OCI-LY7 (cell line): Measurements from ENCODE around the gene ST6GALNAC1. TPM values are rescaled to one million over a fixed set of nuclear protein-coding genes. Genes with fewer than 3 reads are reported as not detected.
A peak's percentile ranks its signal among the peaks of the same experiment; 100 is the strongest.

ENCODE experiments used
- BruUV-seq: library from RNA; stranded (reverse); fragments of 400-500 nt; replicated peaks from 2 replicates; lab custom pipeline; 2021; lab: Mats Ljungman, UMichigan
- CTCF ChIA-PET: fragments of 300-600 bp; sonication (Branson Sonifier 250); formaldehyde crosslinking; loops from one replicate; lab custom pipeline; 2022; ENCODE audit warnings: antibody characterized with exemption; ENCODE audit not compliant: unreplicated experiment; lab: Charles Lee
- POLR2A ChIA-PET: fragments of 300-600 bp; sonication (Branson Sonifier 250); formaldehyde crosslinking; loops from one replicate; lab custom pipeline; 2022; ENCODE audit warnings: antibody characterized with exemption; lab: Charles Lee
- DNase-seq: peaks from one replicate; pipeline ENCODE4 v3.0.0-alpha.2; 2015; ENCODE audit warnings: low spot score
- H2AFZ ChIP-seq: fragments of 200-600 bp; sonication (generic), shearing (Covaris generic); 2 replicates; pipeline ENCODE4 v1.6.1; 2014; ENCODE audit warnings: mild to moderate bottlenecking, antibody characterized with exemption, low read length, moderate library complexity
- H3K27ac ChIP-seq: fragments of 200-600 bp; sonication (generic); 2 replicates; pipeline ENCODE4 v1.5.1; 2014; ENCODE audit warnings: mixed run types, low read depth, mild to moderate bottlenecking, moderate library complexity, low read length, inconsistent platforms; ENCODE audit not compliant: poor library complexity, severe bottlenecking
- H3K36me3 ChIP-seq: fragments of 200-600 bp; sonication (generic); 2 replicates; pipeline ENCODE4 v1.6.1; 2014; ENCODE audit warnings: mild to moderate bottlenecking, antibody characterized with exemption, low read length, moderate library complexity, mixed read lengths; ENCODE audit not compliant: insufficient read depth
- H3K4me1 ChIP-seq: fragments of 200-600 bp; sonication (generic); 2 replicates; pipeline ENCODE4 v1.5.1; 2014; ENCODE audit warnings: mild to moderate bottlenecking, low read length; ENCODE audit not compliant: insufficient read depth, poor library complexity, severe bottlenecking
- H3K4me2 ChIP-seq: fragments of 200-600 bp; sonication (generic); 2 replicates; pipeline ENCODE4 v1.6.1; 2014; ENCODE audit warnings: mild to moderate bottlenecking, low read length
- H3K4me3 ChIP-seq: fragments of 200-600 bp; sonication (generic); 2 replicates; pipeline ENCODE4 v1.5.1; 2014; ENCODE audit warnings: mild to moderate bottlenecking, low read depth, low read length; ENCODE audit not compliant: poor library complexity, severe bottlenecking
- H3K79me2 ChIP-seq: fragments of 200-600 bp; sonication (generic); 2 replicates; pipeline ENCODE4 v1.6.1; 2016; ENCODE audit warnings: low read depth, mild to moderate bottlenecking, low read length, moderate library complexity, mixed read lengths; ENCODE audit not compliant: insufficient read depth
- H3K9me2 ChIP-seq: fragments of 200-600 bp; sonication (generic); 2 replicates; pipeline ENCODE4 v1.6.1; 2016; ENCODE audit warnings: mild to moderate bottlenecking, low read length, mixed read lengths; ENCODE audit not compliant: insufficient read depth
- H3K9me3 ChIP-seq: fragments of 200-600 bp; sonication (generic); 2 replicates; pipeline ENCODE4 v1.6.1; 2014; ENCODE audit warnings: mild to moderate bottlenecking, mixed run types, low read length, mixed read lengths
- H4K20me1 ChIP-seq: fragments of 200-600 bp; sonication (generic); 2 replicates; pipeline ENCODE4 v1.6.1; 2014; ENCODE audit warnings: mild to moderate bottlenecking, antibody characterized with exemption, low read length, moderate library complexity, mixed read lengths; ENCODE audit not compliant: insufficient read depth
- EZH2phosphoT487 ChIP-seq: fragments of 200-600 bp; sonication (generic); IDR thresholded peaks from 2 replicates; pipeline ENCODE4 v1.6.1; 2018; ENCODE audit warnings: low read depth, borderline replicate concordance, mild to moderate bottlenecking, mixed run types, antibody characterized with exemption, low read length, moderate library complexity, mixed read lengths
- intact Hi-C: fragments of 100-400 bp; cut with micrococcal nuclease; formaldehyde crosslinking; loops from one replicate; pipeline ENCODE4 v1.10.0; 2022; ENCODE audit not compliant: unreplicated experiment
- total RNA-seq, 2 experiments: library from RNA; depleted of rRNA in 1 of 2; stranded (reverse); fragments of >200 nt in 1 of 2; shearing (Covaris generic) in 1 of 2; gene quantifications; 2 replicates each; pipeline ENCODE4 v1.2.3, GENCODE V29; 2014 to 2022
- TF ChIP-seq, protein P1 (sequence below): fragments of 200-600 bp; sonication (generic); conservative IDR thresholded peaks from 2 replicates; pipeline ENCODE4 v1.5.1; 2014; ENCODE audit warnings: mild to moderate bottlenecking, antibody characterized with exemption, low read length, moderate library complexity, mixed read lengths

Gene ST6GALNAC1
- total RNA-seq, 2 experiments from 2014 or later, result not detected

DNA sequence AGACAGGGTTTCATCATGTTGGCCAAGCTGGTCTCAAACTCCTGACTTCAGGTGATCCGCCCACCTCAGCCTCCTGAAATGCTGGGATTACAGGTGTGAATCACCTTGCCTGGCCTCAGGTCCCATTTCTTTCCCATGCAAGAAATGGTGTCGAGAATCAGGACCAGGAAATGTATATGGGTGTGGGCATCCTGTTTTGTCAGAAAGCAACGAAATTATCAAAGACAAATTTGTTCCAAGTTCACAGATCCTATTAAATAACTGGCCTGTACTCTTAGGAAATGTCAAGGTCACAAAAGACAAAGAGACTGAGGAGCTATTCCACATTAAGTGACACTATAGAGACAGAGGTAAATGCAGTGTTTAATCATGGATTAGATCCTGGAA, 17.1 kb upstream of the ST6GALNAC1 start:
- Histone ChIP-seq H3K9me2 (no peaks in the 10 kb centered on the region), H3K4me2 (no peak overlapping the region), H3K4me1 (peaks cover 8% of the 10 kb centered on the region), H4K20me1 (no peaks in the 10 kb centered on the region), H3K4me3 (no peak overlapping the region), H3K9me3 (no peaks in the 10 kb centered on the region), H3K79me2 (no peaks in the 10 kb centered on the region), H3K36me3 (no peaks in the 10 kb centered on the region), H2AFZ (no peak overlapping the region), H3K27ac (no peak overlapping the region)
- no TSS peak for BruUV-seq
- intact Hi-C loops, result no loop called here
- ChIA-PET POLR2A (interaction anchor here (2.8 kb wide), 1 partner anchor 11 kb away, joined by 19 read pairs; no protein-coding TSS in a partner anchor), CTCF (interaction anchor here (0.5 kb wide), 1 partner anchor 155 kb away, joined by 3 read pairs; no protein-coding TSS in a partner anchor)
- no peak for TF ChIP-seq EZH2phosphoT487
- TF ChIP-seq, protein P1, sequence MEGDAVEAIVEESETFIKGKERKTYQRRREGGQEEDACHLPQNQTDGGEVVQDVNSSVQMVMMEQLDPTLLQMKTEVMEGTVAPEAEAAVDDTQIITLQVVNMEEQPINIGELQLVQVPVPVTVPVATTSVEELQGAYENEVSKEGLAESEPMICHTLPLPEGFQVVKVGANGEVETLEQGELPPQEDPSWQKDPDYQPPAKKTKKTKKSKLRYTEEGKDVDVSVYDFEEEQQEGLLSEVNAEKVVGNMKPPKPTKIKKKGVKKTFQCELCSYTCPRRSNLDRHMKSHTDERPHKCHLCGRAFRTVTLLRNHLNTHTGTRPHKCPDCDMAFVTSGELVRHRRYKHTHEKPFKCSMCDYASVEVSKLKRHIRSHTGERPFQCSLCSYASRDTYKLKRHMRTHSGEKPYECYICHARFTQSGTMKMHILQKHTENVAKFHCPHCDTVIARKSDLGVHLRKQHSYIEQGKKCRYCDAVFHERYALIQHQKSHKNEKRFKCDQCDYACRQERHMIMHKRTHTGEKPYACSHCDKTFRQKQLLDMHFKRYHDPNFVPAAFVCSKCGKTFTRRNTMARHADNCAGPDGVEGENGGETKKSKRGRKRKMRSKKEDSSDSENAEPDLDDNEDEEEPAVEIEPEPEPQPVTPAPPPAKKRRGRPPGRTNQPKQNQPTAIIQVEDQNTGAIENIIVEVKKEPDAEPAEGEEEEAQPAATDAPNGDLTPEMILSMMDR, result no peak
- no peak for DNase-seq

DNA sequence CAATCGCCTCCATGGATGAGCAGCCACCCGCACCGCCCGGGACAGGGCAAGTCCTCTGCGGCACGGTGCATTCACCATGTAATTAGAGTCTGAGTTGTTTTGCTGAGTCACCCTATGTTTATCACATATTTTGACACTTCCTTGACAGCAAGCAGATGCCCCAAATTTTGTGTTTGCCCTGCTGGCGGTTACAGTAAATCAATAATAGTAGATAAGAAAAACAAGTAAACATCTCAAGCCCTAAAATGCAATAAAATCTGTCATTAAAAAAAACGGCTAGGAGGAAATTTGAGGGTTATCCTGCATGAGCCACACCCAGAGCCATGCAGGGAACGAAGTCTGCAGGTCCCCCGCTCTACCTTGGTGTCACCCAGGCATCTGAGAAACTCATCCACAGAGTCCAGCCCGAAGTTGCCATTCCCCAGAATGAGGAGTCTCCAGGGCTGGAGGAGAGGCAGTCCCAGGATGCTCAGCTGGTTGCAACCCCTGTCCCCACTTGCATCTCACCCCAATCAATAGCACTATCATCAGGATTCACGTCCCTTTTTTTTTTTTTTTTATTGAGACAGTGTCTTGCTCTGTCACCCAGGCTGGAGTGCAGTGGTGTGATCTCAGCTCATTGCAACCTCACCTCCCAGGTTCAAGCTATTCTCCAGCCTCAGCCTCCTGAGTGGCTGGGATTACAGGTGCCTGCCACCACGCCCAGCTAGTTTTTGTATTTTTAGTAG, 16.5 kb upstream of the ST6GALNAC1 start:
- Histone ChIP-seq H2AFZ (peak overlapping the region; percentile 8), H3K79me2 (no peaks in the 10 kb centered on the region), H3K4me3 (no peak overlapping the region), H3K4me2 (peak overlapping the region; percentile 8; the same call in 1 of the 2 replicates), H3K36me3 (no peaks in the 10 kb centered on the region), H4K20me1 (no peaks in the 10 kb centered on the region), H3K9me3 (no peaks in the 10 kb centered on the region), H3K27ac (no peak overlapping the region), H3K4me1 (peaks cover 8% of the 10 kb centered on the region), H3K9me2 (no peaks in the 10 kb centered on the region)
- POLR2A ChIA-PET, result no interaction called here
- DNase-seq, result no peak
- TF ChIP-seq EZH2phosphoT487, result no peak
- TF ChIP-seq, protein P1, result no peak
- no TSS peak for BruUV-seq
- CTCF ChIA-PET, result no interaction called here
- intact Hi-C loops, result no loop called here

DNA sequence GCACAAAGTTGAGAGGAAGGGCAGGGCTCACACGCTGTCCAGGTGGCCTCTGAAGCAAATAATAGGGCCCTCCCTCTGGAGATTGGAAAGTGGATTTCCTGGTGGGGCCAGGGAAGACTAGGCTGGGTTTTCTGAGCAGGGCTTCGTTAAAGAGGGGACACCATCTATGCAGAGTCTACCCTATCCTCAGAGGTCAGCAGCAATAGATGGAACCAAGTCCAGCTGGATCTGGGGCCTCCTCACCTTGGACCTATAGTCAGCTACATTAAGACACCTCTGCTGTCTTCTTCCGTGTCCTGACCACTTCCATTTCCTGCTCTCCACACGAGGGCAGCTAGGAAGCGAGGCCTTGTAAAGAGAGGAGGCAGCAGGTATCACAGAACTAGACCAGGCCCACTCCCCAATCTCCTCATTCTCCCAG, 14.7 kb upstream of the ST6GALNAC1 start:
- Histone ChIP-seq H3K27ac (no peak overlapping the region), H3K79me2 (no peaks in the 10 kb centered on the region), H3K4me2 (no peak overlapping the region), H3K4me3 (no peak overlapping the region), H3K36me3 (no peaks in the 10 kb centered on the region), H4K20me1 (no peaks in the 10 kb centered on the region), H3K4me1 (peaks cover 8% of the 10 kb centered on the region), H3K9me2 (no peaks in the 10 kb centered on the region), H3K9me3 (no peaks in the 10 kb centered on the region), H2AFZ (peak overlapping the region; percentile 17; the same call in 1 of the 2 replicates)
- ChIA-PET POLR2A (interaction anchor here (1.2 kb wide), 1 partner anchor 37 kb away, joined by 3 read pairs; no protein-coding TSS in a partner anchor), CTCF (no interaction called here)
- TF ChIP-seq EZH2phosphoT487, result no peak
- TF ChIP-seq, protein P1, result no peak
- no TSS peak for BruUV-seq
- no peak for DNase-seq
- intact Hi-C loops, result no loop called here
